Hepatocyte (in vitro differentiated cells): ENCODE data around the gene DIRAS1.

Experiments used
- CTCF ChIP-seq: fragments of 200-600 bp; sonication (generic); IDR thresholded peaks from 2 replicates; pipeline ENCODE4 v1.5.1; 2016; ENCODE audit warnings: antibody characterized with exemption, mild to moderate bottlenecking; ENCODE audit not compliant: poor library complexity
- EZH2 ChIP-seq: fragments of 200-600 bp; sonication (generic); IDR thresholded peaks from 2 replicates; pipeline ENCODE4 v1.6.1; 2016; ENCODE audit warnings: antibody characterized with exemption, mild to moderate bottlenecking, borderline replicate concordance

GRCh38 chr19:2720777-2721569 lies at the start of gene DIRAS1:
- TF ChIP-seq CTCF (no peak), EZH2 (no peak)
